ENCODE measurements around the gene ARGLU1. TPM values are rescaled to one million over a fixed set of nuclear protein-coding genes. Genes with fewer than 3 reads are reported as not detected.
A peak's percentile ranks its signal among the peaks of the same experiment; 100 is the strongest.

The ARGLU1 gene
- total and polyA plus RNA-seq, 7 donors, result 23.2 to 43.5 (median 23.9) TPM

DNA sequence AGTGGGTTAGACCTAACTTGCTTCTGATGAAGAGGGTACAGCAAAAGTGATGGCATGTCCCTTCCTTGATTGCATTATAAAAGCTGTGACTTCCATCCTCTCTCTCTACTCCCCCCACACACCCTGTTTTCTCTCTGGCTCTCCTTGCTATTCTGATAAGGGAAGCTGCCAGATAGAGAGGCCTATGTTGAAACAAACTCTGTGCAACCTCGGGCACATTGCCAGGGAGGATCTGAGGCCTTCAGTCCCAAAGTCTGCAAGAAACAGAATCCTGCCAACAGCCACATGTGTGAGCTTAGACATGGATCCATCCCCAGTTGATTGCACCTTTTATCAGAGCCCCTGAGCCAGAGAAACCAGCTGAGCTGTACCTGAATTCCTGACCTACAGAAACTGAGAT is 44.8 kb upstream of the ARGLU1 start:
- Histone ChIP-seq H3K9me3 (no peaks in the 10 kb centered on the region), H3K27ac (no peak overlapping the region), H3K36me3 (ENCODE audit: insufficient read depth in 1 of 2, low read depth in 1 of 2) (no peaks in the 10 kb centered on the region), H3K4me3 (no peak overlapping the region), H3K4me1 (no peaks in the 10 kb centered on the region), H3K27me3 (ENCODE audit: insufficient read depth in 3 of 3, low read length in 2 of 3) (no peaks in the 10 kb centered on the region)
- TF ChIP-seq, protein P1, sequence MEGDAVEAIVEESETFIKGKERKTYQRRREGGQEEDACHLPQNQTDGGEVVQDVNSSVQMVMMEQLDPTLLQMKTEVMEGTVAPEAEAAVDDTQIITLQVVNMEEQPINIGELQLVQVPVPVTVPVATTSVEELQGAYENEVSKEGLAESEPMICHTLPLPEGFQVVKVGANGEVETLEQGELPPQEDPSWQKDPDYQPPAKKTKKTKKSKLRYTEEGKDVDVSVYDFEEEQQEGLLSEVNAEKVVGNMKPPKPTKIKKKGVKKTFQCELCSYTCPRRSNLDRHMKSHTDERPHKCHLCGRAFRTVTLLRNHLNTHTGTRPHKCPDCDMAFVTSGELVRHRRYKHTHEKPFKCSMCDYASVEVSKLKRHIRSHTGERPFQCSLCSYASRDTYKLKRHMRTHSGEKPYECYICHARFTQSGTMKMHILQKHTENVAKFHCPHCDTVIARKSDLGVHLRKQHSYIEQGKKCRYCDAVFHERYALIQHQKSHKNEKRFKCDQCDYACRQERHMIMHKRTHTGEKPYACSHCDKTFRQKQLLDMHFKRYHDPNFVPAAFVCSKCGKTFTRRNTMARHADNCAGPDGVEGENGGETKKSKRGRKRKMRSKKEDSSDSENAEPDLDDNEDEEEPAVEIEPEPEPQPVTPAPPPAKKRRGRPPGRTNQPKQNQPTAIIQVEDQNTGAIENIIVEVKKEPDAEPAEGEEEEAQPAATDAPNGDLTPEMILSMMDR (IDR thresholded peaks at IDR 0.05), result no peak
- intact Hi-C loops (cut with DNase I), result no loop called here
- 17 to 30% (median 28%) methylated on average over 1 of the region's 1 CpG for WGBS, 3 donors
- ATAC-seq (peak in 1 of 4 donors; percentile 58), DNase-seq (peak; percentile 74 to 85)

DNA sequence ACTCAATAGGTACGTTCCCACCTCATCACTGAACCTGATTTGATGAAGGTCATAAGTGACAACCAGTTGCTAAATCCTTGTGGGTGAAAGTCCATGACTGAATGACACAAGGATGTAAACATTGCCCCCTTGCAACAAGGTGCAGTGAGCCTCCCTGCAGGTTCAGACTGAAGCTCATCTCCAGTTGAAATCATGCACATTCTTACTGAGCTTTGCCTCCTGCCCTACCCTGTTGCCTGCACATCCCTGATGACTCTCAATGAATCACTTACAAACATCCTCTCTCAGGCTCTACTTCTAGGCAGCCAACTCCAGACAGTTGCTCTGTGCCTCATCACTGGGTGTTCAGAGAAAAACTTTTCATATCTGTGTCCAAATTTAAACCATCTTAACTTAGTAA is 42.5 kb upstream of the ARGLU1 start:
- no peaks in the 10 kb centered on the region for H3K36me3 ChIP-seq (ENCODE audit: insufficient read depth in 1 of 2, low read depth in 1 of 2)
- no peak overlapping the region for H3K4me3 ChIP-seq
- H3K27me3 ChIP-seq (ENCODE audit: insufficient read depth in 3 of 3, low read length in 2 of 3), result no peaks in the 10 kb centered on the region
- TF ChIP-seq, protein P1 (IDR thresholded peaks at IDR 0.05), result no peak
- no peak overlapping the region for H3K27ac ChIP-seq
- H3K9me3 ChIP-seq, result no peaks in the 10 kb centered on the region
- ATAC-seq (no peak), DNase-seq (no peak)
- 0 to 80% (median 69%) methylated on average over 1 of the region's 1 CpG for WGBS, 3 donors
- intact Hi-C loops (cut with DNase I), result no loop called here
- H3K4me1 ChIP-seq, result no peaks in the 10 kb centered on the region

DNA sequence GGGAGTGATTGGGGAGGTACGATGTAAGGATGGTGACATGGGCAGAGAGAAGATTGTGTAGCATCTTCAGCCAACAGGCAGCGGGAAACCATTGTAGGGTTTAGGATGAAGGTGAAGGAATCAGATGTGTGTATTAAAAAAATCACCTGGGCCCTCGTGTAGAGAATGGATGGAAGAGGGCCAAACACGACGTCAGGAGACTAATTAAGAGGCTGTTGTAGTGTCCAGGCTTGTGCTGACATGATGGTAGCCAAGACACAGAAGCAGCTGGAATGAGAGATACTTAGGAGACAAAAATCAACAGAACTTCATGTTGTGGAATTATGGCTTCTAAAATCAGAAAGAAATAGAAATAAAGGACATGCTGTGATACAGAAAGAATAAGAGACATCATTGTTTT is 41.2 kb upstream of the ARGLU1 start:
- intact Hi-C loops (cut with DNase I), result no loop called here
- no peak for ATAC-seq

DNA sequence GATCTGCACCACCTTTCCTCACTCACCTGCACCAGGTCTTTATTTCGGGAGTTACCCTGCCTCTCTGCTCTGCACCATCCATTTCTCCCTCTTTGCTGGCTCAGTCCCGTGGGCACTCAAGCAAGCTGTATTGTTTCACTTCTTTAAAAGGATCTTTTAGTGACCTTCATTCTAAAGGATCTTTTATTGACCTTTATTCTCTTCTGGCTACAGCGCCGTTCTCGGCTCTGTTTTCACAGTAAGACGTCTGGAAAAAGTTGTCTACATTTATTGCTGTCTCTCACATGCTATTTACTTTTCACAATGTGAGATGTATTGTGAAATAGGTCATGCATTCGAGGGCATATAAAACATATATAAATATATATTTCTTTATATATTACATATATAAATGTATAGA is 35.6 kb upstream of the ARGLU1 start:
- H3K27me3 ChIP-seq (ENCODE audit: insufficient read depth in 3 of 3, low read length in 2 of 3), result no peaks in the 10 kb centered on the region
- H3K4me3 ChIP-seq, result no peak overlapping the region
- no peak overlapping the region for H3K27ac ChIP-seq
- no peaks in the 10 kb centered on the region for H3K36me3 ChIP-seq (ENCODE audit: insufficient read depth in 1 of 2, low read depth in 1 of 2)
- WGBS, 3 donors, result 53 to 61% (median 61%) methylated on average over 7 of the region's 7 CpGs
- TF ChIP-seq, protein P1 (IDR thresholded peaks at IDR 0.05), result no peak
- no peaks in the 10 kb centered on the region for H3K4me1 ChIP-seq
- DNase-seq (no peak), ATAC-seq (no peak)
- intact Hi-C loops (cut with DNase I), result no loop called here
- no peaks in the 10 kb centered on the region for H3K9me3 ChIP-seq

More for the DNA sequence above, 41.2 kb upstream of the ARGLU1 start:
- no peaks in the 10 kb centered on the region for H3K27me3 ChIP-seq (ENCODE audit: insufficient read depth in 3 of 3, low read length in 2 of 3)
- H3K4me3 ChIP-seq, result no peak overlapping the region
- H3K36me3 ChIP-seq (ENCODE audit: insufficient read depth in 1 of 2, low read depth in 1 of 2), result no peaks in the 10 kb centered on the region
- no peaks in the 10 kb centered on the region for H3K9me3 ChIP-seq
- no peak overlapping the region for H3K27ac ChIP-seq
- H3K4me1 ChIP-seq, result no peaks in the 10 kb centered on the region
- 49 to 52% (median 51%) methylated on average over 5 of the region's 5 CpGs for WGBS, 3 donors
- TF ChIP-seq, protein P1 (IDR thresholded peaks at IDR 0.05), result no peak
- no peak for DNase-seq

DNA sequence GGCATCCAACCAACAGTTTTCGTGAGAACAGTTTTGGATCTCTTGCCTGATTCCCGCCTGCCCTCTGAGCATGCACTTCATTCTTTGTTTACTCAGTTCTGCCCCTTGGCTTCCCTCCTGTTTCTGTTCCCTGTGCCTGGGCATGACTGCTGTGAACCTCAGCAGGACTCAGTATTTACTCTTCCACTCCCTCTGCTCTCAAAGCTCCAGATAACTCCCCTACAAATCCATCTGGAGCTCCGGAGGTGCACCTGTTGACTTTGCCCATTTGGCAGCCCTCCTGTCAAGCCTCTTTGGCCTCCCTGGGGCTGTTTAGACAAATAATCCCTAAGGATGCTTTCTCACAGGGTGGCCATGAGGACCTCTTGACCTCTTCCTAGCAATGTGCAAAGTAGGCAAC is 34.2 kb upstream of the ARGLU1 start:
- Histone ChIP-seq H3K27ac (no peak overlapping the region), H3K36me3 (ENCODE audit: insufficient read depth in 1 of 2, low read depth in 1 of 2) (no peaks in the 10 kb centered on the region), H3K27me3 (ENCODE audit: insufficient read depth in 3 of 3, low read length in 2 of 3) (no peaks in the 10 kb centered on the region), H3K4me1 (no peaks in the 10 kb centered on the region), H3K4me3 (no peak overlapping the region), H3K9me3 (no peaks in the 10 kb centered on the region)
- ATAC-seq (no peak), DNase-seq (no peak)
- TF ChIP-seq, protein P1 (IDR thresholded peaks at IDR 0.05), result no peak
- 57 to 61% (median 61%) methylated on average over 3 of the region's 3 CpGs for WGBS, 3 donors
- intact Hi-C loops (cut with DNase I), result no loop called here

Data from psoas muscle (tissue), 8 donors.